Stimulated activated CD4-positive, alpha-beta T cell treated with anti-CD3 and anti-CD28 coated beads, TNF-alpha, amount 100 ng/mL, for 4 hours (primary cell): ENCODE results near the gene SORCS2.

ENCODE experiments used
- DNase-seq, 3 experiments: peaks; one replicate each; pipeline ENCODE4 v3.0.0-alpha.2; 2020; ENCODE audit warnings: low read depth in 3 of 3

The SORCS2 gene

DNA sequence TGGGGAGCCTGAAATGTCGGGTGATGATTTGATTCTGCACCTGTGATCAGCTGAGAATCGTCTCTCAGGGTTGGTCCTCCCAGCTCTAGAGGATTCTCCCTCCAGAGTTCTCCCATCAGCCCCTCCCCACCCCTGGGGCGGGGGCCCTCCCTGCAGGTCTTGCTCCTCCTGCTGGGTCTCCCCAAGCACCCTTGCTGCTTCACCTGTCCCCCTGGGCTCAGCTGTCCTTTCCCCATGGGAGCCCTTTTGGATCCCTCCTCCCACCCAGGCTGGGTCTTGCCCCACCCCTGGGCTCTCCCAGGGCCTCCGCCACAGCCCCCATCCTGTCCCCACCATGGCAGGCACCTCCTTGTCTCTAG is 220.2 kb downstream of the SORCS2 start:
- DNase-seq, result no peak

DNA sequence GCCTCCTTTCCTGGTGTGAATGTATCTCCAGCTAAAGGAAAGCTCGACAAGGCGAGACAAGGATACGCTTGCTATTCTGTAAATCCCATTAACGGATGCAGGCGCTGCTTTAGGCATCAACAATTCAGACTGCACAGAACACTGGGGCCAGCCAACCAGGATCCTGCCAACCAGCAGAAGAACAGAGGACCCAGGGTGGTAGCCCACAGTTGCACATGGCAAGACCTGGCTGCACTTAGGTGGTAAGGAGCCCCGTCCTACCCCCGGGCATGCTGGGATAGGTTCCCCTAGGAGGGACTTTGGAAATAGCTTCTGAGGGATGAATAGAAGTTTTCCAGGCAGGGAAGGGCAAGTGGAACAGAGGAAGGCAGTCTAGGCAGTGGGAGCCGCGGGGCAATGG is 221.7 kb downstream of the SORCS2 start:
- DNase-seq, result no peak

DNA sequence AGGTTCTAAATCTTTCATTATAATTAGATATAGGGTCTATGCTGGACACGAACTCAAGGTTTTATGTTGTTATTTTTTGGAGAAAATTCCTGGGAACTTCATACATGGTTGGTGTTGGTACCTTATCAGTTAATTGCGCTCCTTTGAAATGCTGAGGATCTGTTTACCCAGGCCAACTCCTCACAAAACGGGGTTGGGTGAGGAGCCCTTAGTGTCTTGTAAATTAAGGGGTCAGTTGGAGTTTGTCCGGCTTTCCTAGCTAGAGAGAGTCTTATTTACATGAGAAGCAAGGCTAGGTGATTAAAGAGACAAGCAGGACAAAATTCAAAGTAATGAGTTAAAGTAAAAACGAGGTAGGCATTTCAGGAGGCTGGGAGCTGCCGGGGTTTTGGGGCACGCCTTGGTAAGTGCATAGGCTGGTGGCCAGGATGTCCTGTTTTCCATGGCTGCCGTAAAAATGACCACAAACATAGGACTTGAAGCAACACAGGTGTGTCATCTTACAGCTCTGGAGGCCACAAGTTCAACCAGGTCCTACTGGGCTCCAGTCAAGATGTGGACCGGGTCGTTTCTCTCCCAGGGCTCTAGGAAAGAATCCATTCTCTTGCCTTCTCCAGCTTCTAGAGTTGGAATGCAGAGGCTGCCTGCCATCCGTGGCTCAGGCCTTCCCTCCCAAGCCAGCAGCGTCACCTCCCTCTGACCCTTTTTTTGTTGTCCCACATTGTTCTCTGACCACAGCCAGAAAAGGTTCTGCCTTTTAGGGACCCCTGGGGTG is 222.6 kb downstream of the SORCS2 start:
- DNase-seq, result no peak

DNA sequence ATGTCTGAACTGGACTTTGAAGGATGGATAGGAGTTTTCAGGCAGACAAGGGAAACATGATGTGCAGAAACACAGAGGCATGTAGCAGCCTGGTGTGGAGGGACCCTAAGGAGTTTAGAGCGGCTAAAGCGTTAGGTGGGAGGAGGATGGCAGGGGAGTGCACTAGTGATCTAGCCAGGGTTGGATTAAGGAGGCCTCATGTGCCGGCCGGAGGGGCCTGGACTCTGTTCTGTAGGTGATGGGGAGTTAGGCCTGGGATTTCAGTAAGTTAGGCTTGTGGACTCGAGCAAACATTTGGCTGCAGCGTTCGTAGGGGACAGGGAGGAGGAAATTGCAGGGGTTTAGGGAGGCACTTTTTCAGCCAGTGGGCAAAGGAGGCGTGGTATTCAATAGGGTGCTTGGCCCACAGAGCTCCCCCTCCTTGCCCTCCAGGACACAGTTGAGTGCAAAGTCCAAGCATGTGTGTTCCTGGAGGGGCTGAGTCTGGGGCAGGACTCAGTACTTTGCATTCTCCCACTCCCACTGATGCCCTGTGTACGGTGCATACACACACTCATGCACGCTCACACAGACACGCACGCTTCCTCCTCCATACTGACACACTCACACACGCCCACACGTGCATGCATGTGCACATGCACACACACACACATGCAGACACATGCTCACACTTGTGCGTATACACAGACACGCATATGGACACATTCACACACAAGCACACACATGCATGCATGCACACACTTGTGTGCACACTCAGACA is 223.8 kb downstream of the SORCS2 start:
- DNase-seq, result no peak

DNA sequence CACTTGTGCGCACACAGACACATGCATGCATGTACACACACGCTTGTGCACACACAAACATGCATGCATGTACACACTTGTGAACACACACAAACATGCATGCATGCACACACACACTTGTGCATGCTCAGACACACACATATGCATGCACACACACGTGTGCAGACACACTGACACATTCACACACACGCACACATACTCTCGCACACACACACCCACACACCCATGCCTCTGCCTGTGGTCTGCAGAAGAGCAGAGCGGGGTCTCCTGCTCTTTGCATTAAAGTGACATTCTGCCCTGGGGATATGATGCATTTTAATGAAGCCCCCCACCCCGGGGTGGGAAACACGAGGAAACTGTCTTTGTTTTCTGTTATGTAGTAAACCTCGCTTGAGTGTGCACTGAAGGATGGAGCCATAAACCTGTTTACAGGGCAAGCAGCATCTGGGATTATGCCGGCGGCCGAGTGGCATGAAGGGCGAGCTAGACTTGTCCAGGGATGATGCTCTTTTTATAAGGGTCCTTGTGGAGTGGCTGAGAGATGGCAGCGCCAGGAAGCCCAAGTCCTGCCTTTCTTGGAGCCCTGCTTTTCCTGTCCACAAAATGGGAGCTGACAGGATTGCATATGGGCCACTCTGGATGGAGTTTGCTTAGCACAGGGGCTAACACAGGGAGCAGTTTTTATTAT is 224.6 kb downstream of the SORCS2 start:
- no peak for DNase-seq

DNA sequence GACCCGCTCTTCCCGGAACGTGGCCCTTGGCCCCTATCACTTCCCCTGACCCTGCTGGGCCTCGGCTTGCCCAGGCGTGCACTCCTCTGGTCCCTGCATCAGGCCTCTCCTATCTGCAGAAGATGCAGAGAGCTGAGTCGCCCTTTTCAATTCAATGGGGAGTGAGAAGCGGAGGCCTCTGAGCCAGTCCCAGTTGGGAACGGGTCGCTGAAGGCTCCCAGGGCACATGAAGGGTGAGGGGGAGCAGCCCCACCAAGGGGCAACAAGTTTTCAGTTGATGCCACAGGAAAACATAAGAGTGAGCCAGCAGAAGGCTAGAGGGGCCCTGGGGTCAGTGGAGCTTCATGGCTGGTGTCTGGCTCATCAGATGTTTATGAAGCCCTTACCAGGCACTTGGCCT is 225.3 kb downstream of the SORCS2 start:
- no peak for DNase-seq

DNA sequence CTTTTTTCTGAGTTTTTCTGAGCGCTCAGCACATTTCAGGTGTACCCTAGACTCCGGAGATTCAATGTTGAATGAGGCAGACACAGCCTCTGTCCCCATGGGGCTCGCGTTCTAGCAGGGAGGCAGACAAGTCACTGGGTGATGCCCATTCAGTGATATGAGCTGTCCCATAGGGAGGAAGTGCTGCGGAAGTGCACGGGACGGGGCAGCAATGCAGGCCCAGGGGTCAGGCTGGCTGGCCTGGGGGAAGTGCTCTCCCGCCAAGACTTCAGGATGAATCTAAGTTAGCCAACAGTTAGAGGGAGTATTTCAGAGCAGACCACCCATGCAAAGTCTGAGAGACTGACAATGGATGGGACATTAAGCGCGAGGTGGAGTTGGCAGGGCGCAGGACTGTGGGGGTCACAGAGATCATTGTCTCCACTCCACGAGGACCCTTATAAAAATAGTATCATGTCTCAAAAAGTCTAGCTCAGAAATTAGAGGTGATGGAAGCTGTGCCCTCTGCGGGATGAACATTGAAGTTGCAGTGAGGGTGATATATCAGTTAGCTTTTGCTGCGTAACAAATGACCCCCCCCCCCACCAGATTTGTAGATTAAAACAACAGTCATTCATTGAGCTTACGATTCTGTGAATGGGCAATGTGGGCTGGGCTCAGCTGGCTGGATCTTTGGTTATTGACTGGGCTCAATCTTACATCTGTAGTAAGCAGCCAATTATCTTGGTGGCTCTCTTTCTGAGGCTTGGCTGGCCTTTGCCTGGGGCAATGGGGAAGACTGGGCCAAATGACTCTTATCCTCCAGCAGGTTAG is 226.0 kb downstream of the SORCS2 start:
- no peak for DNase-seq

DNA sequence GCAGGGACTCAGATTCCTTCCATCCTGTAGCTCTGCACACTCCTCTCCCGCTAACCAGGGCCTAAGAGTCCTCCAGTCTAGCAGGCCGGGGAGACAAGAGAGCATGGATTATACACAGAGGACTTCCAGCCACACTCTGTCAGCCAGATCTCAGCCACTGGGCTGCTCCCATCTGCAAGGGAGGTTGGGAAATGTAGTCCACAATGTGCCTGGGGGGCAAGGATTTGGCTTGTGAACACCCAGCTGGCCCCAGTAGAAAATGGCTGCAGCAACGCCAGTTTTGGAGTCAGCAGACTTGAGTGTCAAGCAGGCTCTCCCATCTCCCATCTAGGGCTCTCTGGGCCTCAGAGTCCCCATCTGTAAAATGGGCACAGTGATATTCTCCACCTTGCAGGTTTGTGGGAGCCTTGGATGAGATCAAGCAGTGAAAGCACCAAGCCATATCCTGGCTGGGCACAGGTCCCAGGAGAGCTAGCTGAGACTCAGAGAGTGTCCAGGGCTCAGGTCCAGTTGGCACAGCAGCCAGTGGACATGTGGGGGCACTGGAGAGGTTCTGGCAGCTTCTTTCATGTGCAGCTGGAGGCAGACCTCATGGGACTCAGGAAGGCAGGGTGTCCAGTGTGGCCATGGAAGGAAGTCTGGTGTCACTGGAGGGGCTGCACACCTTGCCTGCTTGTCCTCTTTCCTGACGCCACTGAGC is 227.8 kb downstream of the SORCS2 start:
- no peak for DNase-seq

DNA sequence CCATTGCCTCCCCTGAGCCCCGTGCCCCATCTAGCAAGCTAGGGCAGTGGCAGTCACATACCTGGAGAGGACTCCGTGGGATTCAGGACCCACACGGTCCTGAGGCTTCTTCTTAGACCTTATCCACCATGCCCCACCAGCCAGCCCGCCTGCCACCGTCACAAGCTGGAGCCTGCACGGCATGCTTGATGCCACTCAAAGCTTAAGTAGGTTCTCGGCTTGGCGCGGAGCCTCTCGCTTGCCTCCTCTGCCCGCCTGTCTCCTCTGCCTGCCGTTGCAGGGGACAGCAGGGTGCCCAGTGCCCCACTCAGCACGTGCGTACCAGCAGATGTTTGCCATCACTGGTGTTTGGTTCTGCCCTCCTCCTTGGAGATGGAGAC is 228.3 kb downstream of the SORCS2 start:
- no peak for DNase-seq

DNA sequence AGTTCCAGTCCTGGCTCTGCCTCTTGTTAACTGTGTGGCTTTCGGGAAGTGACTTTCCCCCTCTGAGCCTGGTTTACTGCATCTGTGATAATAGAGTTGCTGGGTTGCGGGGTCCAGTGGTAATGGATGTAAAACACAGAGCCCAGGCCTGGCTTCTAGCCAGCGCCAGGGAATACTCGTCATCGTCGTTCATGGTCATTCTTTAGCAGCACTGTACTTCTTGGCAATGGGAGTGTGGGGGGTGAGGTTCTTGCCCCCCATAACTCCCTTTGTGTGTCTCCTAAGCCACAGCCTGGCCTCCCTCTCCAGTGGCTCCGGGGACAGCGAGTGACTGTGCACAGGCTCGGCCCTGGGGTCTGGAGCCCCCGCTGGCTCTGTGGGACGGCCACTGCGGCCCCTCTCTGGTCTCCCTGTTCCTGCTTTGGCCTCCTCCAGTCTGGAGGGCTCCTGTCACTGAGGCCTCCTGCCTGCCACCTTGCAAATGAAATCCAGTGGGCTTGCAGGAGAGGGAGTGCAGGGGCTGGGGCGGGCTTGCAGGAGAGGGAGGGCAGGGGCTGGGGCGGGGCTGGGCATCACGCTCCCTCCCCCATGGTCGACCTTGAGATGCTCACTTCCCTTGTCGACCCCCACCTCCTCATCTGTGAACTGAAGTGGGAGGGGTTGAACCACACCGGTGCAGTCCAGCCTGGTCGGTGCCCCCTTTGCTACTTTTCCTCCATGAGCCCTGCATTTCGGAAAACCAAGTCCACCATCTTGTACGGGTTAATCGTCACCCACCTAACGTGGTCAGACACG is 229.2 kb downstream of the SORCS2 start:
- DNase-seq, result no peak

DNA sequence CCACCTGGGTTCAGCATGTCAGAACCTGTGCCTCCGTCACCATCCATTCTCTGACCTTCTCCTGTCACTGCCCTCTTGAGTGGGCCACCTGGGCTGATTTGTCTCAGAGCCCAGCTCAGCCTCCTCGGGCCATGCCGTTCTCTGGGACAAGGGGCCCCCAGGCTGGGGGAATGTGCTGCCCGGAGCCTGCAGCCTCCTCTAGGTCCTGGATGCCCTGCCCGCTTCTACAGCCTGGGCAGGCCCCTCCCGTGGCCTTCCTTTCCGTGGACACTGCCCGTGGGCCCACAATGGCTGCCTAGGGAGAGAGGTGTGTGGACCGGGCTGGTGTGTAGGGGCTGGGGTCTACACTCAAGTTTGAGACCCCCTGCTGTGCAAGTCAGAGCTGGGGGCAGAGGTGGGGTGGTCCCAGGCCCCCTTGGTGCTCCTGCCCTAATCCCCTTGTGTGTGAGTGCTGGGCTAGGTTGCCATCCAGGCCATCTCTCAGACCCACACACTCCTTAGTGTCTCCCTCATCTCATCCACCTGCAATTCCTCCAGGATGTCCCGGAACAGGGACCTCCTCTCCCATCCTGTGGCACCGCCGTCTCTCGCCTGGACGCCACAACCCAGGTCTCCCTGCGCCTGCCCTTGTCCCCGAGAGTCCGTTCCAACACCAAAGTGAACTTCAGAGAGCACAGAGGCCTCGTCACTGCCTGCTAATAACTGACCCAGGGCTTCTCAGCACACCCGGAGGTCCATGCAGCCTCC is 230.0 kb downstream of the SORCS2 start:
- DNase-seq, result no peak

DNA sequence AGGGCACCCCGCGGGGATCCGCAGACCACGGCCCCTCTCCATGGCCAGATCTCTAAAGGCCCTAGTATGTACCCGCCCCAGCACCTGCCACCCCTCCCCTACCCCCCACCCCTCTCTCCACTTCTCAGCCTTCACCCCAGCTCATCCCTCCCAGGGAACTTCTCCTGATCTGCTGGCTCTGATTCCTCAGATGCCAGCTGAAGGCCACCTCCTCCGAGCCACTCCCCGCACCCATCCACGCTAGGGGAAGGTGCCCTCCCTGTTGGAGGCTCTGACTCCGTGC is 230.5 kb downstream of the SORCS2 start:
- no peak for DNase-seq

DNA sequence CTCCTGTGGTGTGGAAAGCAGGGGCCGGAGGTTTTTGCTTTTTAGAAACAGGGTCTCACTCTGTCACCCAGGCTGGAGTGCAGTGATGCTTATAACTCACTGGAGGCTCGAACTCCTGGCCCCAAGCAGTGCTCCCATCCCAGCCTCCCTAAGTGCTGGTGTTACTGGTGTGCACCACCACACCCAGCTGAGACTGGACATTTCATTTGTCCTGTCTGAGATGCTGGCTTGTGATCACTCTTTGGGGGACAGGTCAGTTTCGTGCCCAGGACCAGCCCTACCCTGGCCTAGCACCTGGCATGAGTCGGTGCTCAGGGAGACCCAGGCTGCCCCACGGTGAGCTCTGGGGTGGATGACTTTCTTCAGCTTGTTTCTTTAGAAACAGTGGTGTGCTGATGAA is 231.1 kb downstream of the SORCS2 start:
- no peak for DNase-seq

DNA sequence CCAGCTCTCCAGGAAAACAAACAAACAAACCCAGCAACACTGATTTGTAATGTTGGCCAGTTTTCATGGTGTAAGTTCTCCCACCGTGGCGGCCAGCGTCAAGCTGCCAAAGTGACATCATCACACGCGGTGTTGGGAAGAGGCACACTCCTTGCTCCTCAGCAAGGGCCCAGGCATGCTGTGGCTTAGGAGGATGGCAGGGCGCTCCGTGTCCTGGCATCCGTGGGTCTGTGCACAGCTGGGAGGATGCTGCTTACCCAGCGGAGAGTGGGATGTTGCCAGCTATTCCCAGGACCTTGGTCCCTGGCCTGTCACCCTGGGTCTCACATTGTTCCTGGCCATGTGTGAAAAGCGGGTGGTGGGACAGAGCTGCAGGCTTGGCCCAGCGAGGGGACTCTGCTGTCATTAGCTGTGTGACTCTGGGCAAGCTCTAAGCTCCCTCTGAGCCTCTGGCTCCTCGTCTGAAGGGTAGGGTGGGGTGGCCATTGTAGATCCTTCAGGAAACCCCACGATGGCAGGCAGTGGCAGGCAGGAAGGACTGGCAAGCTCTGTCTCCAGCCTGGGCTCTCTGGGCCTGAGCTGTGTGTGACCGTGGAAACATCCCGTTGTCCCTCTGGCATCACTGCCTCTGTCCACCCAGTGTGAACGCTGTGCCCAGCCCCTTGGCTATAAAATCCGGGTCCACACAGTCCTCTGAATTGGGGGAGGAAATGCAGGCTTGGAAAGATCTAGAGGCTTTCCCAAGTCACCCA is 231.6 kb downstream of the SORCS2 start:
- DNase-seq, result no peak

DNA sequence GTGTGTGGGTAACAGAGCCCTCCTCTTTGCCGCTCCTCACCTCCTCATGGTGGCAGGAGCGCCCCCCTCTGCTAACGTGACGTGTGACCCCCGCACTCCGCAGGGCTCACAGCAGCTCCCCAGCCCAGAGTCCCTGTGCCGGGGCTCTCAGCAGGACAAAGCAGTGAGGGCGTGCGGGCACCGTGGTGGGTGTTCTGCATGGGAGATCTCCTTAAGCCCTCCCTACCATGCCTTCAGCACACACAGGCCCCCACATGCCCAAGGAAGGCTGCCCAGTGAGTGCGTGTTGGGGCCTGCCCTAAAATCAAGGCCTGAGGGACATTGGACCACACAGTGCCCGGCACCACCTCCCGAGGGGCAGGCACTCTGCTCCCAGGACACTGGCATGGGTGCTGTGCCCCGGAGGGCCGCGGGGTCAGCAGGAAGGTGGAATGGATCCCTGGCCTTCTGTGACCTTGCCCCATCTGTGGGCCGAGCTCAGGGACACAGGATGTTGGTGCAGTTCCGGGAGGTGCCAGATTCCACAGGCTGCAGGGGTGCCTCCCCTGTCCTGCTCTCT is 232.3 kb downstream of the SORCS2 start:
- DNase-seq, result no peak

DNA sequence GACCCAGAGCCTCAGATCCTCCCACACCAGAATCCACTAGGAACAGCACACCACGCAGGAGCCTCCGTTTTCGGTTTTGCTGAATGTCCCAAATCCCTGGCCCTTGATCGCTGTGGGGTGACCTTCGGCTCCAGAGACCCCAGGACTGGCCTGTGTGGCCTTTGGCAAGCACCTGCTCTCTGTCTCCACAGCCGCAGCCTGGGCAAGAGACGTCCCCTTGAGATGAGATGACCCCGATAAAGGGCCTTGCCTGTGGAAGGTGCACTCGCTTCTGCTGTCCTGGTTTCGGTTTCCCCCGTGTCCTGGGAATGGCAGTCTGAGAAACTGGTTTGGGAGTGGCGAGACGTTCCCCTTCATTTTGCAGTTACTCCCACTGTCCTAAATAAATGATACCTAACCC is 232.8 kb downstream of the SORCS2 start:
- DNase-seq, result no peak

DNA sequence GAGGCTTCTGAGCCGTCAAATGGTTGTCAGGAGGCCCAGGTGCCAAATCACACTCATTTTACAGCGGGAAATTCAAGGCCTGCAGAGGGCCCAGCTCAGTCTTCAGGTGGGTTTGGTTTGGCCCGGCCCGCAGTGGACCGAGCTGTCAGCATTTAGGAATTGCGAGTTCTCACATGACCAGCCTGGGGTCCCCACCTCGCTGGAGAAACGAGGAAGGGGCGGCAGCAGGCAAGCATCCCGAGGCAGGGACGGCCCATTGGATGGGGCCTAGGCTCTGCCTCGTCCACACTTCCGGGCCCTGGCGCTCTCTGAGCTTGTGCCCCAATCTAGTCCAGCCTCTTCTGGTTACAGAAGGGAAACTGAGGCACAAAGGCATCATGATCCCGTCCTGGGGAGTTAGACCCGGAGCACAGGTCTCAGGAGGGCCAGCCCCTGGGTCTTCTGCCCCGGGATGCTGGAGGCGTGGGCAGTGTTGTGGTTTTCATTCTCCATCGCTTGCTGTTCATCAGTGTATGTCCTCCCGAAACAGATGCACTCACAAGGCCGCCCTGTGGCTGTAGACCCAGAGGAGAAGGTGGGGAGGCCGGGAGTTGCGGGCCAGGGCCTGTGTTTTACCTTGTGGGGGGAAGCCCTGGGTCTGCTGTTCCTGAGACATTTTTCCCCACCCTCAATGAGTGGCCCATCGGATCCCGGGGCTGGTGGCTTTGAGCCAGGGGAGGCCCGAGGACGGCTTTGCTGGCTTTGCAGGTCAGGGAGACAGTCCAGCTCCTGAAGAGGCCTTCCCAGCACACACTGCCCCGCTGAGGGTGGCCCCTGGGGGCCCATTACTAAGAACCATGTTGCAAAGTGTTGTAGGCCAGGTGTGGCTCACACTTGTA is 233.5 kb downstream of the SORCS2 start:
- no peak for DNase-seq

DNA sequence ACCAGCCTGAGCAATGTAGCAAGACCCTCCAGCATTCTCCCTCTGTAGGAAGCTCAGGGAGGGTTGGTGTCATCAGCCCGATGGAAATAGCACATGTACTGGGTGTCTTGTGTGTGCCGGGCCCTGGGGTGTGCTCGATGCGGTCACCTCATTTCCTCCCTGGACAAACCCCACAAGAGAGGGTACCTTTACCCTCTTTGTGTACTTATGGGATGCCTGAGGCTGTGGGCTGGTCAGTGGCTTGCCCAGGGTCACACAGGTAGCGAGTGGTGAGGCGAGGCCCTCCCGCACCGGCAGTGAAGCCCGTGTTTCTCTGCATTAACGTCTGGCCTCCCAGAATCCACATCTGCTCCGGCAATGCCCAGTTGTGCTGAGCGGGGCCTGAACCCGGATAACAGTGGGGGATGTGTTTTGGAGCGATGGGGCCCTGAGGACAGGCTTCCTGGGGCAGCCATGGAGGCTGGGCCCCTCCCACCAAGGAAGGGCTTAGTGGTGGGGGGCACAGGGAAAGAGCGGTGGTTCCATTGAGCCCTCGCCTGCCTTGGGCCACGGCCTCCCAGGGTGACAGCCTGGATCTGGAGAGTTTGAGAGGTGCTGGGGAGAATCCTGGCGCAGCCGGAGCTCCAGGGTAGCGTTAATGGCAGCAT is 234.3 kb downstream of the SORCS2 start:
- DNase-seq, result no peak
